Measurements from ENCODE around the gene PGS1.

PGS1 gene

GRCh38 chr17:78409191-78409928 lies 30.9 kb downstream of the PGS1 start:
- no peak for FAIRE-seq

- FAIRE-seq = no peak
Measured at GRCh38 chr17:78411241-78411857, 32.9 kb downstream of the PGS1 start.

DNA sequence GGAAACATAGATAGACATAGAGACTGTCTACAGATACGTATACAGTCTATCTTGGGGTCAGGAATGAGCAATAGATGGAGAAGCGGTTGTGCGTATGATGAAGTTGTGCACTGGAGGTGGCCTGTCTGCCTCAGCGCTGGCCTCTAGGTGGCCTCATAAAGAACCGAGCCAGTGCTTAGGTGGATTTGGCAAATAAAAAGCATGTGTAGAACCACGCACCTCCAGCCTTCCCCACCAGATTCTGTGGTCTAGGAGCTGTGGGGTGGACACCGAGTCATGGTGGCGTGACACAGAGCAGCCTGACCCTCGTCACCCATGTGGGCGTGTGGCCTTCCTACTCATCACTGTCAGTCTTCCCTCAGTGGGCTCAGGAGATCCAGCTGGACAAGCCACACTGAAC lies 34.0 kb downstream of the PGS1 start:
- FAIRE-seq = peak; percentile 27

DNA sequence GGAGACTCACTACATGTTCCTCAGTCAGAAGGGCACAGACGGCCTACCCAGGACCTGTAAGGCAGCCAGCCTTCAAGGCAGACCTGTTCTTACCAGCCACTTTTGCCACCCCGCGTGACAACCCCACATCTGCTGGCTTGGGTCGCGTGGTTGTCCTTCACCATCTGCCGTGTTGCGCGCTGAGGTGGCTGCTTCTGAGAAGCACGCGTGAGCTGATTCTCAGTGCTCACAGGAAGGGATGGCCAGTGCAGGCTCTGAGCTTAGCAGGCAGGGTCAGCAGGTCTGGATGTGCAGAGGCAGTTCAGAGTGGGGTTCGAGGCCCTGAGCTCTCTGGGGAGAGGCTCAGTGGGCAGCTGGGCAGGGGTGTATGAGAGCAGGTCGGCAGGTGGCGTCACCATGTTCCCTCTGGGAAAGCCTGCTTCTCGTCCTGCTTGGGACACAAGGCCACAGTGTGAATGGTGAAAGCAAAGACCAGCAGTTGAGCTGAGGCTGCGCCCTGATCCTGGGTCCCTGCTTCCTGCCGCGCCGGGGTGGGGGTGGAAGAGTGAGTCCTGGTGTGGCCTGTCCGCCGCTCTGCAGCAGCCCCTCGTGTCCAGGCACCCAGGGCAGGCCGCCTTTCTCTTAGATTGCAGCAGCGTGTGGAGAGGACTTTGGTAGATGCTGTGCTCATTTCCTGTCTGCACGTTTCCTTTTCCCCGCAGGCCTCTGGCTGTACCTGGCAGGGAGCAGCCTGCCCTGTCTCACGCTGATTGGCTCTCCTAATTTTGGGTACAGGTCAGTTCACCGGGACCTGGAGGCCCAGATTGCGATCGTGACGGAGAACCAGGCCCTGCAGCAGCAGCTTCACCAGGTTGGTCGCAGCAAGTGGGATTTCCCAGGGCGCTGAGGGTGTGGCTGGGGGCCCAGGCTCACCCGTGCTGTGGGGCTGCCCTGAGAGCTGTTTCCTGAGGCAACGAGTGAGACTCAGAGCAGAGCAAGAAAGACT lies 36.0 kb downstream of the PGS1 start:
- FAIRE-seq = no peak

GRCh38 chr17:78415821-78416711 lies 37.6 kb downstream of the PGS1 start:
- no peak for FAIRE-seq

- FAIRE-seq = no peak
Measured at GRCh38 chr17:78416791-78417530, 38.5 kb downstream of the PGS1 start.

- no peak for FAIRE-seq
Measured at GRCh38 chr17:78417531-78417909, 39.1 kb downstream of the PGS1 start.

DNA sequence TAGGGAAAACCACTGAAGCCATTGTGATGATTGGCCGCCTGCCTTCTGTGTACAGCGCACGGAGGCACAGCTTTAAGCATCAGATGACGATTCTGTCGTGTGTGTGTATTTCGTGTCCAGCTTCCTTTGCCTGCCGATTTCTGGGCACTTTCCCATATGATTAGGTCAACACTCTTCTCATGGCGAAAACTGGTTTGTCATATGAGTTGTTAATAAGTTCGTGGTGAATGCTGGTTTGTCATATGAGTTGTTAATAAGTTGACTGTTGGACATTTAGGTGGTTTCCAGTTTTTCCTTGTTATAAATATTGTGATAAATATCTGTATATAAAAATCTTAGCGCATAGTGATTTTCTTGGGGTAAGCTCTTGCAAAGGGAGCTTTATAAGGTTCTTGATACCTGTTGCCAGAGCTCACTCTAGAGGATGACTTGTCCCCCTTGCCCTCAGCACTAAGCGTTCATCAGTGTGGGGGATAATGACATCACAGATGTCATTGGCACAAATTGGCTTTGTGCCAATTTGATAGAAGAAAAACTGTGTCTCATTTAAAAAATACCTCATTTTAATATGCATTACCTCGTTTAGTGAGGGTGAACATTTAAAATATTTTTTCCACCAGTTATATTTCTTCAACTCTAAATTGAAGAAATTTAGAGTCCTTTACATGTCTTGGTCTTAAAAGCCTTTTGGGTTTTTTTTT lies 40.0 kb downstream of the PGS1 start:
- FAIRE-seq = no peak

DNA sequence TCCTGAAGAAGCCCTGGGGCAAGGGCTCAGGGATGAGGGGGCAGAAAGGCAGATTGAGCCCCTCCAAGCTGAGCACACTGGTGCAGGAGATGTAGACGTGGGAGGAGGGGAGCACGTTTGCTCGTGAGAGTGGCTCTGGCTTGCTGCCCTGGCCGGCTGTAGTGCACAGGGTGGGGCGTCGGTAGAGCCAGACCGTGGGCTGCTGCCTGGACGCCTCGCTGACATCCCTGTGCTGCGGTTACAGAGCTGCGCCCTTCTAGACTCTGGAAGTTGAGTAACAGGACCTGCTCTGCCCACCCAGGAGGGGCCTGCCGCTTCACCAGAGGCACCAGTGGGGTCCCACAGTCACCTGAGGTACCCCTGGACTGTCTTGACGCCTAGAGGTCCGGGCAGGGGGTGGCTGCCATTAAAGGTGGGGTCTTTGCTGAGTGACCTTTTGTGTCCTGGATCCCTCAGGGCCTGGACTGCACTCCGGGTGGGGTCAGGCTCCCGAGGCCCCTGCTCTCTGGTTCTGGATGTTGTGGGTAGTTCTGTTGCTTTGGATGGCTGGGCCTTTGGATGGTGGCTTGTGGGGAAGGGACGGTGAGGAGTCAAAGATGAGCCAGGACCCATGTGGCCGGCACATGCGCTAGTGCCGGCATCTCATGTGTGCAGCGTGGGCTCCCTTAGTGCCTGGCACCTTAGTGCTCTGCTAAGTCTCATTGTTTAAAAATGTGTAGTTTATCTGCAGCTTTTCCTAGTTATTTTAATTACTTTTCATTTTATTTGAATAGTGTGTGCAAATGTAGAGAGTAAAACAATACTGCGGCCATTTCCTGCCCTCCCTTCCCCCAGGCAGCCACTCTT lies 41.7 kb downstream of the PGS1 start:
- no peak for FAIRE-seq

GRCh38 chr17:78421084-78421533 lies 42.7 kb downstream of the PGS1 start:
- no peak for FAIRE-seq

DNA sequence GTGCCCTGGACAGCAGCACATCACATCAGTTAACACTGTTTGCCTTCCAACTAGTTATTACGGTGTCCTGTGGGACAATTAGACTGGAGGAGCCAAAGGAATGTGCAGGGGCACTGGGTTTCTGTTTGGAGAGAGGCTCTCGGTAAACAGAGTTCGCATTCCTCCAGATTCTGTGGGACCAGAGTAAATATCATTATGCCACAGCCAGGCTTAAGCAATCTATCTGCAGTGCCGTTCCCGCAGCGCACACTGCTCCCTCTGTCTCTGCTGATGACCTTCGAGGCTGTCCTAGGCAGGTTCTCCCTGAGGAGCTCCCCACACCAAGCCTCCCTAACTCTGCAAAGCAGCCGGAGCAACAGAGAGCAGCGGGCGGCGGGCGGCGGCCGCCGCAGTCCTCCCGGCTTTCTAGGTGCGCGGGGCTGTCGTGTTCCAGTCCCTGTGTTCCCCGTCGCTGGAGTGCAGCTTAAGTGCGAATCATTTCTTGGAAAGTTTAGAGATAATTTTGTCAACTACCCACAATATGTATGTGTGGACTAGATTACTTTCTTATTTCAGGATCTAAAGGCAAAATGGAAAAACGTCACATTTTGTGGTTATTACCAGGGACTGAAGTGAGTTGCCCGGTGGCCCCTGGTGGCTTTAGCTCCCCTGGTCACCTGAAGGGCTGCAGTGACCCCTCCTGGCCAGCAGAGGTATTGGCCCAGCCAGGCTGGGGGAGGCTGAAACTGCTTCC lies 43.3 kb downstream of the PGS1 start:
- peak; percentile 82 for FAIRE-seq

DNA sequence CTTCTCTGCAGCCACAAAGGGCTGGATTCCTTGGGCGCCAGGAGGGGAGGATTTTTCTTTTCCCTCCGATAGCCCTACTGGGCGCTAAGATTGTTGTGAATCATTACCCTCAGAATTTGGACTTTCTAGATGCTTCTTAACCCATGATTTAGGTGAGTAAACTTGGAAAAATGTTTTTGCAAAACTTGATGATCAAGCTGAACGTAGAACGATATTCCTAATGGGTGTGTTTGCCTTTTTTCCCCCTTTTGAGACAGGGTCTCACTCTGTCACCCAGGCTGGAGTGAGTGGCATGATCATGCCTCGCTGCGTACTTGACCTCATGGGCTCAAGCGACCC lies 43.8 kb downstream of the PGS1 start:
- FAIRE-seq = no peak

DNA sequence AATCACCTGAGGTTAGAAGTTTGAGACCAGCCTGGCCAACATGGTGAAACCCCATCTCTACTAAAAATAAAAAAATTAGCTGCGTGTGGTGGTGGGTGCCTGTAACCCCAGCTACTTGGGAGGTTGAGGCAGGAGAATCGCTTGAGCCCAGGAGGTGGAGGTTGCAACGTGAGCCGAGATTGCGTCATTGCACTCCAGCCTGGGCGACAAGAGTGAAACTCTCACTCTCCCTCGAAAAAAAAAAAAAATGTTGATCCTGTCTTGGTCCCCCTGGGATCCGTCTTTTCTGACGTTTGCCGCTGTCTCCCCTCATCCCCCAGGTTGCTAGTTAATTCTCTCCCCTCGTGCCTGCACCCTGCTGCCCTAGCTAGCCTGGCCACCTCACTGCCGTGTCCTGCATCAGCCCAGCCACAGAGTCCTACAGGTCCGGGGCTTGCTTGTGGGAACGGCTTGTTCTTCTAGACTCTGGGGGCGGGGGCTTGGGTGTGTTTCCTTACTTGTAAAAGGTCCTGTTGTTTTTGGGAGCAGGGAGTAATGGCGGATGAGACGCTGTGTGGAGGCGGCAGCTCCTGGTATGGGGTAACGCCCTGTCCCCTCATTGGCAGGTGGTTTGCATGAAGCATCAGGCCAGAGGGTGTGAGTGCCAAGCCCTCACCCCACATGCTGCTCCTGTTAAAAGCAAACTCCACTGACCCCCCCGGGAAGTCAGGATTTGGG lies 44.6 kb downstream of the PGS1 start:
- FAIRE-seq = no peak

- FAIRE-seq = no peak
Measured at GRCh38 chr17:78423961-78424675, 45.7 kb downstream of the PGS1 start.

DNA sequence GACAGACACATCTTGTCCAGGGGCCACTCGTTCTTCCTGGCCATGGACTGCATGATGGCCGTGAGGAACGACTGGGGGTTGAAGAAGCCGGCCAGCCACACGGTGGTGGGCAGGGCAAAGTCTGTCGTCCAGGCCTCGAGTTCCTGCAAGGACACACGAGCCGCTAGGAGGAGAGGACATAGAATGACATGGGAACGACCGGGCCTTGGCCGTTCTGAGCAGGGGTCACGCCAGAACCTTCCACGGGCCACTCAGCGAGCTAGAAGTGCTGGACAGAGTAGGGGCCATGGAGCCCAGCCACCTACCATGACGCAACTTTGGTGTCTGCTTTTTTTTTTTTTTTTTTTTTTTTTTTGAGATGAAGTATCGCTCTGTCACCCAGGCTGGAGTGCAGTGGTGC lies 47.0 kb downstream of the PGS1 start:
- no peak for FAIRE-seq

DNA sequence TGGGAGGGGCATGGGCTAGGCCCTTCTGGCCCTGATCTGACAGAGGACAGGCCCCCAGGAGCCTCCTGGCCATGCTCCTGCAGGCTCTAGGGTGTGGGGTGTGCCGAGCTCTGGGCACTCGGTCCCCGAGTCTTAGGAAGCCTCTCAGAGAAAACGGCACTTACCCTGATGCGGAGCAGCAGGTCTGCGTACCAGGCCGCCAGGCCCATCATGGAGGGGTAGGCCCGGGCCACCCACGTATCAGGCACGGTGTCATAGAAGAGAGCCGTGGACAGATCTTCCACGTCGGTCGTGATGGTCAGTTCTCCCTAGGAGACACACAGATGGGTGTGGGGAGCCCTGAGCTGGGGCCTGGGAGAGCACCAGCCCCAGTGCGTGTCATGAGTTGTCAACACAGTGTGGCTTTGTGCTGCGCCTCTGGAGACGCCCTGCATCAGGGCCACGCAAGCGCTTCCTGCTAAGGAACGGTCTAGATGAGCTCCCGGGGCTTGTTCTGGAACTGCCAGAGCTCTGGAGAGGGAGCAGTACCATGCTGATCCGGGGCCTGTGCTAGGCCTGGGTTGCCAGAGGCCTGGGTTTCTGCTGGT lies 47.9 kb downstream of the PGS1 start:
- FAIRE-seq = no peak

DNA sequence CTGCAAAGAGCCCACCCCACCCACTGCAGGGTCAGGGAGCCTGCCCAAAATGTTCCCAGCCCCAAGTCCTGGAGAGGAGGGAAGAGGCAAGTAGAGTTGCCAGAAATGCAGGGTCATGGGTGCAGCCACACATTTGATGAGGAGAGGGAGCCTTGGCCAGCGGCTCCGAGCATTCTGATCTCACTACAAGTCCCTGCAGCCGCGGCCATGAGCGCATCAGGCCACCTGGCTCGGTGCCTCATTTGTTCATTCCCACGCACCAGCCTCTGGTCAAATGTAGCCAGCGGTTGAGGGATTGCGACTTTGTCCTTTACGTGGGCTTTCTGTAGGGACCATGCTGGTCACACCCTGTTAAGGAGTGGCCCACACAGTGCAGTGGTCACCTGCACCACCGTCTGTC lies 48.7 kb downstream of the PGS1 start:
- FAIRE-seq = no peak
